K562 (cell line): ENCODE data around the gene FZD4.
"Not testable (repeated sequence)": the region's sequence is repeated elsewhere in the genome, so short reads cannot be mapped to it uniquely, and the experiment has no call there.

Source experiments
- EZH2 ChIP-seq: IDR thresholded peaks from 2 replicates; pipeline ENCODE4 v1.6.1; 2012; ENCODE audit warnings: low read depth, mild to moderate bottlenecking, inconsistent platforms, low read length, borderline replicate concordance
- NUFIP1 ChIP-seq: fragments of 450-650 bp; IDR thresholded peaks from 2 replicates; pipeline ENCODE4 v1.6.1; 2018; ENCODE audit not compliant: partially characterized antibody
- PTRF ChIP-seq: fragments of 450-650 bp; IDR thresholded peaks from 2 replicates; pipeline ENCODE4 v1.6.1; 2016; ENCODE audit warnings: mild to moderate bottlenecking, missing genetic modification characterization, missing compliant biosample characterization
- RAD51 ChIP-seq: fragments of 450-650 bp; IDR thresholded peaks from 2 replicates; pipeline ENCODE4 v1.7.1; 2016; ENCODE audit warnings: low read depth, mild to moderate bottlenecking, borderline replicate concordance
- TF ChIP-seq, protein P1 (sequence below), 3 experiments: IDR thresholded peaks in 2 of 3; conservative IDR thresholded peaks in 1 of 3; 2 replicates each; pipeline ENCODE4 v1.5.1; 2011 to 2012; ENCODE audit warnings: low read length in 3 of 3, mild to moderate bottlenecking in 3 of 3, control low read depth in 2 of 3, improper control_type of control experiment in 1 of 3, inconsistent platforms in 1 of 3, low read depth in 1 of 3, mixed read lengths in 1 of 3, moderate library complexity in 1 of 3; ENCODE audit not compliant: insufficient read depth in 2 of 3
- TF ChIP-seq, protein P2 (sequence below): fragments of 250-450 bp; sonication (Bioruptor Pico); IDR thresholded peaks from 2 replicates; pipeline ENCODE4 v1.4.0; 2020; ENCODE audit warnings: mild to moderate bottlenecking, moderate library complexity

DNA sequence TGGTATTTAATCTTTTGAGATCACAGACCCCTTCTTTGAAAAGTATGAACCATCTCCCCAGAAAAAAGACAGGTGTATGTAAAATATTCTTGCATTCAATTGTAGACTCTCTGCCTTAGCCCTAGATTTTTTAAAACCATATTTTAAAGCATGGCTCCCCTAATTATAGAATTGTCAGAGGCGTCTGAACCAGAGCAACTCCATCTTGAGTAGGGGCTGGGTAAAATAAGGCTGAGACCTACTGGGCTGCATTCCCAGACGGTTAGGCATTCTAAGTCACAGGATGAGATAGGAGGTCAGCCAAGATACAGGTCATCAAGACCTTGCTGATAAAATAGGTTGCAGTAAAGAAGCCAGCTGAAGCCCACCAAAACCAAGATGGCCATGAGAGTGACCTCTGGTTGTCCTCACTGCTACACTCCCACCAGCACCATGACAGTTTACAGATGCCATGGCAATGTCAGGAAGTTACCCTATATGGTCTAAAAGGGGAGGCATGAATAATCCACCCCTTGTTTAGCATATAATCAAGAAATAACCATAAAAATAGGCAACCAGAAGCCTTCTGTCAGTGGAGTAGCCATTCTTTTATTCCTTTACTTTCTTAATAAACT, 17.9 kb downstream of the FZD4 start:
- TF ChIP-seq EZH2, NUFIP1, RAD51: not testable (repeated sequence)
- TF ChIP-seq, protein P1, sequence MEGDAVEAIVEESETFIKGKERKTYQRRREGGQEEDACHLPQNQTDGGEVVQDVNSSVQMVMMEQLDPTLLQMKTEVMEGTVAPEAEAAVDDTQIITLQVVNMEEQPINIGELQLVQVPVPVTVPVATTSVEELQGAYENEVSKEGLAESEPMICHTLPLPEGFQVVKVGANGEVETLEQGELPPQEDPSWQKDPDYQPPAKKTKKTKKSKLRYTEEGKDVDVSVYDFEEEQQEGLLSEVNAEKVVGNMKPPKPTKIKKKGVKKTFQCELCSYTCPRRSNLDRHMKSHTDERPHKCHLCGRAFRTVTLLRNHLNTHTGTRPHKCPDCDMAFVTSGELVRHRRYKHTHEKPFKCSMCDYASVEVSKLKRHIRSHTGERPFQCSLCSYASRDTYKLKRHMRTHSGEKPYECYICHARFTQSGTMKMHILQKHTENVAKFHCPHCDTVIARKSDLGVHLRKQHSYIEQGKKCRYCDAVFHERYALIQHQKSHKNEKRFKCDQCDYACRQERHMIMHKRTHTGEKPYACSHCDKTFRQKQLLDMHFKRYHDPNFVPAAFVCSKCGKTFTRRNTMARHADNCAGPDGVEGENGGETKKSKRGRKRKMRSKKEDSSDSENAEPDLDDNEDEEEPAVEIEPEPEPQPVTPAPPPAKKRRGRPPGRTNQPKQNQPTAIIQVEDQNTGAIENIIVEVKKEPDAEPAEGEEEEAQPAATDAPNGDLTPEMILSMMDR (IDR thresholded peaks at IDR 0.05 in 2 of 3, conservative IDR thresholded peaks at IDR 0.05 in 1 of 3; ENCODE audit: insufficient read depth in 2 of 3, low read depth in 1 of 3, low read length in 3 of 3), result not testable (repeated sequence)
- TF ChIP-seq, protein P2, sequence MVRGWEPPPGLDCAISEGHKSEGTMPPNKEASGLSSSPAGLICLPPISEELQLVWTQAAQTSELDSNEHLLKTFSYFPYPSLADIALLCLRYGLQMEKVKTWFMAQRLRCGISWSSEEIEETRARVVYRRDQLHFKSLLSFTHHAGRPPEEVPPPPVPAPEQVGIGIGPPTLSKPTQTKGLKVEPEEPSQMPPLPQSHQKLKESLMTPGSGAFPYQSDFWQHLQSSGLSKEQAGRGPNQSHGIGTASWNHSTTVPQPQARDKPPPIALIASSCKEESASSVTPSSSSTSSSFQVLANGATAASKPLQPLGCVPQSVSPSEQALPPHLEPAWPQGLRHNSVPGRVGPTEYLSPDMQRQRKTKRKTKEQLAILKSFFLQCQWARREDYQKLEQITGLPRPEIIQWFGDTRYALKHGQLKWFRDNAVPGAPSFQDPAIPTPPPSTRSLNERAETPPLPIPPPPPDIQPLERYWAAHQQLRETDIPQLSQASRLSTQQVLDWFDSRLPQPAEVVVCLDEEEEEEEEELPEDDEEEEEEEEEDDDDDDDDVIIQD (CRISPR knock-in tag), result peak; percentile 98
- TF ChIP-seq PTRF (tag), result peak; percentile 99
